Neural progenitor cell (in vitro differentiated cells): Measurements from ENCODE around the gene TDRD9.

Experiments used
- CTCF ChIP-seq: fragments of 200-600 bp; sonication (generic); IDR thresholded peaks from 2 replicates; pipeline ENCODE4 v1.5.1; 2017; ENCODE audit warnings: antibody characterized with exemption, mild to moderate bottlenecking
- EZH2 ChIP-seq: fragments of 200-600 bp; sonication (generic); IDR thresholded peaks from 2 replicates; pipeline ENCODE4 v1.6.1; 2017; ENCODE audit warnings: antibody characterized with exemption, mild to moderate bottlenecking, moderate library complexity

- TF ChIP-seq CTCF (no peak), EZH2 (no peak)
Observed at GRCh38 chr14:103915616-103916015, 12.6 kb upstream of the TDRD9 start.
